Cardiac muscle cell (in vitro differentiated cells and primary cell): ENCODE measurements around the gene RERE. TPM values are rescaled to one million over a fixed set of nuclear protein-coding genes. Genes with fewer than 3 reads are reported as not detected.

Source experiments
- DNase-seq, 2 donors: peaks; one replicate each; pipeline versions ENCODE4 v3.0.0 to v3.0.0-alpha.2; 2010 to 2017; ENCODE audit warnings: low read depth in 1 of 2, low spot score in 1 of 2
- H3K27ac ChIP-seq: fragments of 200-600 bp; sonication (generic); 2 replicates; pipeline ENCODE4 v1.5.1; 2016
- H3K27me3 ChIP-seq: fragments of 200-600 bp; sonication (generic); 2 replicates; pipeline ENCODE4 v1.6.0; 2016; ENCODE audit warnings: control low read depth
- H3K36me3 ChIP-seq: fragments of 200-600 bp; sonication (generic); 2 replicates; pipeline ENCODE4 v1.5.1; 2016; ENCODE audit warnings: control low read depth
- H3K4me1 ChIP-seq: fragments of 200-600 bp; sonication (generic); 2 replicates; pipeline ENCODE4 v1.8.1; 2017; ENCODE audit warnings: low read depth, mild to moderate bottlenecking, mixed run types
- H3K4me3 ChIP-seq: fragments of 200-600 bp; sonication (generic); 2 replicates; pipeline ENCODE4 v1.5.1; 2016; ENCODE audit warnings: mild to moderate bottlenecking
- H3K9me3 ChIP-seq: fragments of 200-600 bp; sonication (generic); 2 replicates; pipeline ENCODE4 v1.5.1; 2017; ENCODE audit warnings: low read depth, mild to moderate bottlenecking, control low read depth
- polyA plus RNA-seq: library from polyadenylated mRNA; unstranded; fragments of >200 nt; fragmentation: Nextera tagmentation; extraction: Ambion mirVana; gene quantifications from 2 replicates; pipeline ENCODE4 v1.2.1, GENCODE V29; 2016
- total RNA-seq: library from RNA; depleted of rRNA; stranded (reverse); fragments of >200 nt; gene quantifications from 2 replicates; pipeline ENCODE4 v1.2.3, GENCODE V29; 2016
- TF ChIP-seq, protein P1 (sequence below): IDR thresholded peaks from 2 replicates; pipeline ENCODE4 v1.5.1; 2012; ENCODE audit warnings: low read depth, mild to moderate bottlenecking, low read length

RERE gene
- total and polyA plus RNA-seq, 2 experiments from 2014 or later: 72.5 to 81.0 TPM

DNA sequence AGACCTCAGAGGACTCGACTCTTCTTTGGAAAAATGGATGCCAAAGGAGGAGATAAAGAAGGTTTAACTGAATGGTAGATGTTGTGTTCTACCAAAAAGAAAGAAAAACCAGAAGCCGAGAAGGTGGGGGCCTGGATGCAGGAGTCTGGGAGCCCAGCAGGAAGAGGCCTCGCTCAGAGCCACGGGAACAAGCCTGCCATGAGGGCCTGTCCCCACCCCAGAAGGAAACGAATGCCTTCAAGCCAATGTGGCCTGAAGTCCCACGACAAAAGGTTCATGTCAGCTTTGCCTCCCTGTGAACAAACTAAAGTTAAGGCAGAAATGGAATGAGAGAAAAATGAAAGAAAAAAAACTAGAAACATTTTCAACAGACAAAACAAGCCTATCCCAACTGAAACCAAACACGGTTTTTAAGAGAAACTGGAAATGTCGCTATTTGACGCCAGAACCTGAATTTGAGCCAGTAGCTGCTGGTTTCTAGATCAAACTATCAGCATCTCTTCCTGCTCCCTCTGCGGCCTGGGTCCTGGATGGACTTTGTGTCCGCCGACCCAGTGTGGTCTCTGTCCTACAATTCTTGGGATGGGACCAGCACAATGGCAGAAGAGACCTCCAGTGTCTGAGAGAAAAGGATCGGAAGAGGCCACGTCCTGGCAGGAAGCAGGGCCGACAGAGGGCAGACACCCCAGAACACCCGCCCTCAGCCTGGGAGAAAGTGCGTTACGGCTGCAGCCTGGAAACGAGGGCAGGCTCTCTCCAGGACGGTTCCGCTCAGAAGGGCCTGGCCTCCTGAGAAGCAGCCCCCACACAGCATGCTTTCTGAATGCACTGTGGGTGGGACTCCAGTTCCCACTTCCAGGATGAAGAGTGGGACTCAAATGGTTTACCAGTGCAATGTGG lies 464.3 kb downstream of the RERE start:
- no peaks in the 10 kb centered on the region for H3K27me3 ChIP-seq
- TF ChIP-seq, protein P1, sequence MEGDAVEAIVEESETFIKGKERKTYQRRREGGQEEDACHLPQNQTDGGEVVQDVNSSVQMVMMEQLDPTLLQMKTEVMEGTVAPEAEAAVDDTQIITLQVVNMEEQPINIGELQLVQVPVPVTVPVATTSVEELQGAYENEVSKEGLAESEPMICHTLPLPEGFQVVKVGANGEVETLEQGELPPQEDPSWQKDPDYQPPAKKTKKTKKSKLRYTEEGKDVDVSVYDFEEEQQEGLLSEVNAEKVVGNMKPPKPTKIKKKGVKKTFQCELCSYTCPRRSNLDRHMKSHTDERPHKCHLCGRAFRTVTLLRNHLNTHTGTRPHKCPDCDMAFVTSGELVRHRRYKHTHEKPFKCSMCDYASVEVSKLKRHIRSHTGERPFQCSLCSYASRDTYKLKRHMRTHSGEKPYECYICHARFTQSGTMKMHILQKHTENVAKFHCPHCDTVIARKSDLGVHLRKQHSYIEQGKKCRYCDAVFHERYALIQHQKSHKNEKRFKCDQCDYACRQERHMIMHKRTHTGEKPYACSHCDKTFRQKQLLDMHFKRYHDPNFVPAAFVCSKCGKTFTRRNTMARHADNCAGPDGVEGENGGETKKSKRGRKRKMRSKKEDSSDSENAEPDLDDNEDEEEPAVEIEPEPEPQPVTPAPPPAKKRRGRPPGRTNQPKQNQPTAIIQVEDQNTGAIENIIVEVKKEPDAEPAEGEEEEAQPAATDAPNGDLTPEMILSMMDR: no peak
- H3K27ac ChIP-seq: peak overlapping the region; percentile 69
- no peak for DNase-seq
- H3K9me3 ChIP-seq: no peaks in the 10 kb centered on the region
- no peak overlapping the region for H3K4me3 ChIP-seq
- peaks cover 41% of the 10 kb centered on the region for H3K36me3 ChIP-seq
- no peaks in the 10 kb centered on the region for H3K4me1 ChIP-seq

DNA sequence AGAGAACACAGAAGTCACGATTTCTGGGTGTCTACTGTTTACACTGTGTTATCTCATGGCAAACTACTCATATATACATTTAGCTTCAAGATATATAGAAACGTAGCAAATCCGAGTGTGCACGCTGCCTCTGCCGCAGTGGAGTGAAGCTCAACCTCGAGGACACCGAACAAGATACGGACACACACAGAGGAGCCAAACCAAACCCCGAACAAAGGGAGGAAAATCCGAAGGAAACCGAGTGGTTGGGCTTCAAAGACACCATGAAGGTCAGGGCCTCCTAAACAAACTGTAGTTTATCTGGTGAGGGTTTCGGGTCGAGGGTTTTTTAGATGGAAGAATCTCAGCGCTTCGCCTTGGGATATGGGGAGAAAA lies 465.0 kb downstream of the RERE start:
- Histone ChIP-seq H3K4me3 (no peak overlapping the region), H3K36me3 (peaks cover 35% of the 10 kb centered on the region), H3K27ac (peak overlapping the region; percentile 69), H3K4me1 (no peaks in the 10 kb centered on the region), H3K27me3 (no peaks in the 10 kb centered on the region), H3K9me3 (no peaks in the 10 kb centered on the region)
- TF ChIP-seq, protein P1: no peak
- DNase-seq: no peak

DNA sequence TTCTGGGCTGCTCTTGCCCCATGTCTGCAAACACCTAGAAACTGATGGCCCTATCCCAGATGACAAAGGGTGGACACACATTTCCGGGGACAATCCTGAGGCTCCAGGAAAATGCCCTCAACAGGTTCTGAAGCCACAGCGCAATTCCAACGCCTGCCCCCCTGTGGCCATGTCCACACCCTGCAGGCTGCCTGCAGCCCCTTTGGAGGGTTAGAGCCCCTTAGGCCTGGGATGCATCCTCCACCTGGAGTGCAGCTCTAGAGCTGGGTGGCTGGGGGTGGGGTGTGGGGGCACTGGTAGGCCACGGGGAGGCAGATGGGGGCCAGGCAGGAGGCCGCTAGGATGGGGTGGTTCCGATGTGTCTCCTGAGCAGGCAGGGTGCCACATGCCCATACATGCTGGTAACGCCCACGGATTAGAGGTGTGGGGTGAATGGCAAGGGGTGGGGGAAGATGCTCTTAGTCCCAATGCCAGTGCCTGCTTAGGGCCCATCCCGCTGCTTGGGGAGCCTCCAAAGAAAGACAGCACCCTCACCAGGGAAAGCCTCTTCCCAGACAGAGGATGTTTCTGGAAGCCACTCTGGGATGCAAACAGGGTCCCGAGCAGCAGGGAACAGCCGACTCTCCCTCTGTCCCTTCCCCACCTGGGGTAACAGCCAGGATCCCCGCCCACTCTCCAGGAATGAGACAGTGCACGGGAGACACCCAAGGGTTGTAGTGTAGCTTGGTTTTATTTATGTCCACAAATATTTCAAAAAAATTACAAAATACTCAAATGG lies 465.6 kb downstream of the RERE start:
- H3K9me3 ChIP-seq: no peaks in the 10 kb centered on the region
- peak in 1 of 2 donors; percentile 64 for DNase-seq
- H3K27ac ChIP-seq: peak overlapping the region; percentile 69
- H3K4me1 ChIP-seq: no peaks in the 10 kb centered on the region
- H3K4me3 ChIP-seq: no peak overlapping the region
- TF ChIP-seq, protein P1: peak; percentile 64
- H3K36me3 ChIP-seq: peaks cover 29% of the 10 kb centered on the region
- H3K27me3 ChIP-seq: no peaks in the 10 kb centered on the region

DNA sequence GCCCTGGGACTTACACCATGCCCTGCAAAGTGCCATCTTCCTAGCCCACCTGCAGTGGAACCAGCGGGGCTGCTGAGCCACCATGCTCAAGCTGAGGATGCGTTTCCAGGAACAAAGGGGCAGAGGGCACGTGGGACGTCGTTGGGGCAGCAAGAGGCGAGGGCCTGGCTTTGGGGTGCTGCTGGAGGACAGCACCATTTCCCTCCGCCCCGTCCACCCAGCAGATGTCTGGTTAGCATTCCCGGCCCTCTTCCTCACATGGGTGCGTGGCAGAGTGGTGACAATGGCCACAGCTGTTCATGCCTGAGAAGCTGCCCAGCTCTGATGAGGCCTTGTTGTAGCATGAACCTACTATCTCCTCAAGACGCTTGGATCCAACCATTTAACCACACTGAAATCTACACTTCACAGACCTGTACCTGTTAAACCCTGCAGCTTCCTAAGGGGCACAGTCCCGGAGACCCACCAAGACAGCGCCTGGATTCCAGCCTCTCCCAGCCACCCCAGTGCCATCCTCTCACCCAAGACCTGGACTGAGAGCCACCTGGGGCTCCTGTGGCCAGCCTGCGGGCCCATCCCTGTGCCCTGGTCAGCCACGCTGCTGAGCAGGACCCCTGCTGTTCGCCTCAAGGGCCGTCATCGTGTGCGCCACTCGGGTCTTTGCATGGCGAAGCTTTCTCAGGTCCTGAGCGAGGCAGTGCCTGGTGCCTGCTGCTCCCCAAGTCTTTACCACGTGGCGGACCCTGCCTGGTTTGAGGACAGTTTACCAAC lies 466.3 kb downstream of the RERE start:
- Histone ChIP-seq H3K4me3 (no peak overlapping the region), H3K36me3 (peaks cover 26% of the 10 kb centered on the region), H3K27me3 (no peaks in the 10 kb centered on the region), H3K27ac (peak overlapping the region; percentile 54), H3K4me1 (no peaks in the 10 kb centered on the region), H3K9me3 (no peaks in the 10 kb centered on the region)
- no peak for DNase-seq
- TF ChIP-seq, protein P1: no peak

DNA sequence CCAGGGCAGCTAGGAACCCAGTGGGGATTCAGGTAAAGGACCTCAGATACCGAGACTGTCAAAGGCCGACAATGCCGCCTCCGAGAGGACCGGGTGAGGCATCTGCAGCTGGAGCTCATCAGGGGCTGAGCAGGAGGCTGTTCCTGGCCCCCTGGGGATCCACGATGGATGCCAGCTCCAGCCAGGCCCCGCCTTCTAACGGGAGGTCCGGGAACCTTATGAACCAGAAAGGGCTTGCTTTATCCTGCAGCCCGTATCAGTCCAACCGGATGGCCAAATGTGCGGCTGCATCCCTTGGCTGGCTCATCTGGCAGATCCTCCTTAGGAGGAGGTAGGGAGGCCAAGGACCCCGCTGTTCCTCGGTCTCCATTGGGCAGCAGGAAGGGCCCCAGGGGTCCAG lies 467.5 kb downstream of the RERE start:
- Histone ChIP-seq H3K9me3 (no peaks in the 10 kb centered on the region), H3K27ac (peak overlapping the region; percentile 23), H3K4me3 (no peak overlapping the region), H3K4me1 (no peaks in the 10 kb centered on the region), H3K27me3 (no peaks in the 10 kb centered on the region), H3K36me3 (peaks cover 15% of the 10 kb centered on the region)
- DNase-seq: peak in 1 of 2 donors; percentile 84
- TF ChIP-seq, protein P1: no peak
